ENCODE measurements around the gene BCL11B. TPM values are rescaled to one million over a fixed set of nuclear protein-coding genes. Genes with fewer than 3 reads are reported as not detected.

Gene BCL11B
- total RNA-seq, 4 donors from 2014 or later = 39.1 to 74.3 (median 51.7) TPM

DNA sequence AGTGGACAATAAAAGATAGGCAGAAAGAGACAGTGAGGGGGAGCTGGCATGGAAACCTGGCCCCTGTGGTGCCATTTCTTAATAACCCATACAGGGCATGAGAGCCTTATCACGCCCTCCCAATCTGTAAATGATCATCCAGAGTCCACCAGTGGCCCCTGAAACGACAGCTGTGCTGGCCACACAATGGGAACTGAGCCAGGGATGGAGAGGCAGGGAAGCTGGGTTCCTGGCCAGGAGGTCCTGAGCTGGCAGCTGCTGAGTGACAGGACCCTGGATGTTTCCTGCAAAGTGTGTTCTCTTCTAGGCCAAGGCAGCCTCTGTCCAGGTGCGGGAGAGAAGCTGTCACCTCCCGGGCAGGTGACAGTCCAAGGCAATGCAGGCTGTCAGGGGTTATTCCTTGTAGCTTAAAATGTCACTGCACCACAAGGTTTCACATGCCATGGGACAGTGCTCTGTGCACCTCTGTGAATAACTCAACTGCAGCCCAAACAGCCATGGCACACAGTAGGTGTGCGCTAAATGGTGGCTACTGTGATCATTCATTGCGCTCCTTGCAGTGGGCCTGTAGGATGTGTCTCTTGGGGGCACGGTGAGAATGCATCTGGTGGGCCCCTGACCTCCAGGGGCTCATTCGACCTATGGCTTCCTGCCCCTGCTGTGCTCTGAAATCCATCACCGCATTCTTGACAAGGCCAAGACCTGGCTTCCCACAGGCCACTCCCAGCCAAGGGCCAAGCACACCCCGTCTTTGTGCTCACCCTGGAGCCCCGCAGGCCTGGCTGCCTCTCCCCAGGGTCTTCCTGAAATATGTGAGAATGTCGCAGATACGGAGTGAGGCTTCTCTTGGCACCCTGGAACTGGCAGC lies 46.3 kb upstream of the BCL11B start:
- peak in 1 of 2 donors; percentile 79 for DNase-seq (ENCODE audit: low spot score in 2 of 2)
- intact Hi-C loops (cut with DNase I; ENCODE audit: low total_unique reads) = no loop called here
- 75 to 78% methylated on average over 13 of the region's 13 CpGs for WGBS, 2 donors
- TF ChIP-seq, protein P1, sequence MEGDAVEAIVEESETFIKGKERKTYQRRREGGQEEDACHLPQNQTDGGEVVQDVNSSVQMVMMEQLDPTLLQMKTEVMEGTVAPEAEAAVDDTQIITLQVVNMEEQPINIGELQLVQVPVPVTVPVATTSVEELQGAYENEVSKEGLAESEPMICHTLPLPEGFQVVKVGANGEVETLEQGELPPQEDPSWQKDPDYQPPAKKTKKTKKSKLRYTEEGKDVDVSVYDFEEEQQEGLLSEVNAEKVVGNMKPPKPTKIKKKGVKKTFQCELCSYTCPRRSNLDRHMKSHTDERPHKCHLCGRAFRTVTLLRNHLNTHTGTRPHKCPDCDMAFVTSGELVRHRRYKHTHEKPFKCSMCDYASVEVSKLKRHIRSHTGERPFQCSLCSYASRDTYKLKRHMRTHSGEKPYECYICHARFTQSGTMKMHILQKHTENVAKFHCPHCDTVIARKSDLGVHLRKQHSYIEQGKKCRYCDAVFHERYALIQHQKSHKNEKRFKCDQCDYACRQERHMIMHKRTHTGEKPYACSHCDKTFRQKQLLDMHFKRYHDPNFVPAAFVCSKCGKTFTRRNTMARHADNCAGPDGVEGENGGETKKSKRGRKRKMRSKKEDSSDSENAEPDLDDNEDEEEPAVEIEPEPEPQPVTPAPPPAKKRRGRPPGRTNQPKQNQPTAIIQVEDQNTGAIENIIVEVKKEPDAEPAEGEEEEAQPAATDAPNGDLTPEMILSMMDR (IDR thresholded peaks at IDR 0.05) = no peak
- TF ChIP-seq POLR2A (IDR thresholded peaks at IDR 0.05) = no peak
- no peak overlapping the region for H3K4me3 ChIP-seq (ENCODE audit: low read depth, poor library complexity, severe bottlenecking)

DNA sequence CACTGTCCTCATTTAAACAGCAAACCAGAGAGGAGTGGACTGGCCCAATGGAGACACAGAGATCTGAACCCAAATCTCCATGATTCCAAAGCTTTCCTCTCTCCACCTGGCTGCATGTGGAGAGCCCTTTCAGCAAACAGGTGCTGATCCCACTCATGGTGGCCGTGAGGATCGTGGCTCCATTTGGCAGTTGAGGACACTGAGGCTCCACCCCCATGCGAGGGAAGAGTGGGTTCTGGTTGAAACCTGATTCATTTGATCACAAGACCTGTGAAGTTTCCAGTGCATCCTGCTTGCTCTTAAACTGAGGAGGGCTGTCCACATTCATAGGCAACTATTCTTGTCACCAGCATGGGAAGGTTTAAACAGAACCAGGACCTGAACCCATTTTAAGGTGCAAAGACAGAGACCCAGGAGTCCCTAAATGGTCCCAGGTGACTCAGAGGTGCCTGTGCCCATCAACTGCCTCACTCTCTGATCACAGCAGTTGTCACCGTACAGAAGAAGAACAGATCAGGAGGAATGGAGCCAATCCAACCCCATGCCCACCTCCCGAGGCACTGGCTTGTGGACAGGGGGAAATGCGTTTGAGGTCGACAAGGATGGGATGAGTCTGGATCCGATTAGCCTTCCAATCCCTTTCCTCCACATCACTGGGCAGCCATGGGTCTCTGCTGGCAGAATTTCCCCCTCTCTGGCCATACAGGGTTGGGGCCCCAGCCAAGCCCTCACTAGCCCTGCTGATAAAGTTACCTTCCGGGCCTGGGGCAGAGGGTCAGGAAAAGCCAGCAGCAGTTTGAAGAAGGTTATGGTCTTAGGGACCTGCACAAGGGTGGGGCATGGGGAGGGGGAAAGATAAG lies 45.5 kb upstream of the BCL11B start:
- intact Hi-C loops (cut with DNase I; ENCODE audit: low total_unique reads) = no loop called here

DNA sequence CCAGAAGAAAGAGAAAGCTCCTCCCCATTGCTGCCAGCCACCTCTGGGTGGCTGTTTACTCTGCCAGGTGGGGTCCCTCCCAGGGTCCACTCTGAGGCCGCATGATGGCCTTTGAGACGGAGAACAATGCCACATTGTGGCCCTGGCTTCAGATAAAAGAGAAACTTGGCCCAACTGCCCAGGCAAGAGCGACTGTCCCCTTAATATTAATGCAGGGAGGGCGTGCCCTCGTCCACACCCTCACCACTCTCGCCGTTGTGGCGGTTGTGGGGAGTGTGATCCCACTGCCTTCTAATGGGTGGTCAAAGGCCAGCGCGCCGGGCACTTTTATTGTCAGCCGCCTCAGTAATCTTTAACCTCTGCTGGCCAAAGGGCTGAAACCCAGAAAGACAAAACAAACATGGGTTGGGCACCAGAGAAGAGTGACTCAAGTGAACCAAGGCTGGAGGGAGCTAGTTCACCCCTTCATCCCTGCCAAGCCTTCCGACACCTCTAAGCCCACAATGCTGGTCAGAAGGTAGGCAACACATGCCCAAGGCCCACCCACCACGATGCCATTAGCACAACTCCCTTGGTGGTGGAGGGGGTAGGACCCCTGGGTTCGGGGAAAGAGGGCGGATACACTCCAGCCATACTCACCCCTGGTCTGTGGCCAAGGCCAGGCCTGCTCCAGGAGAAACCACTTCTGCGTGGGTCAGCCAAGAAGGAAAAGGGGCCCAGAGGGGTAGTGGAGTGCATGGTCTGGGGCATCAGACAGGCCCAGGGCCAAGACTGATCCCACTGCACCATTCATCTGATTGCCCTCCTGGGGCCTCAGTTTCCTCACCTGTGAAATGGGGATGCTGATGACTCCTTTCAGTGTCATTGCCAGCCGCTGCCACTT lies 44.5 kb upstream of the BCL11B start:
- intact Hi-C loops (cut with DNase I; ENCODE audit: low total_unique reads) = no loop called here
- TF ChIP-seq, protein P1 (IDR thresholded peaks at IDR 0.05) = no peak
- no peak for TF ChIP-seq POLR2A (IDR thresholded peaks at IDR 0.05)

More for the DNA sequence above, 45.5 kb upstream of the BCL11B start:
- TF ChIP-seq POLR2A (IDR thresholded peaks at IDR 0.05) = no peak
- TF ChIP-seq, protein P1 (IDR thresholded peaks at IDR 0.05) = no peak
- no peak overlapping the region for H3K4me3 ChIP-seq (ENCODE audit: low read depth, poor library complexity, severe bottlenecking)
- WGBS, 2 donors = 71 to 77% methylated on average over 9 of the region's 9 CpGs
- DNase-seq (ENCODE audit: low spot score in 2 of 2) = peak in 1 of 2 donors; percentile 64

DNA sequence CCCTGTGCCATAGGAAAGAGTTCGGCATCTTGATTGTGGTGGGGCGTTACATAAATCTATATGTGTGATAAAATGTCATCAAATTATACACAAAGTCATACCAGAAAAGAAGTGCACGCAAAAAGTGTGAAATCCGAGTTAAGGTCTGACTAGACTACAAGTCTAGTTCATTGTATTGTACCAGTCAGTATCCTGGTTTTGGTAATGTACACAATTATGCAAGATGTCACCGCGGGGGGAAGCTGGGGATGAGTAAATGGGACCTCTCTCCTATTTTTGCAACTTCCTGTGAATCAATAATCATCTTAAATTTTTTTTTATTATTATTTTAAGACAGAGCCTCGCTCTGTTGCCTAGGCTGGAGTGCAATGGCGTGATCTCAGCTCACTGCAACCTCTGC lies 43.2 kb upstream of the BCL11B start:
- peak in 1 of 2 donors; percentile 9 for DNase-seq (ENCODE audit: low spot score in 2 of 2)
- no peak overlapping the region for H3K4me3 ChIP-seq (ENCODE audit: low read depth, poor library complexity, severe bottlenecking)
- intact Hi-C loops (cut with DNase I; ENCODE audit: low total_unique reads) = no loop called here
- WGBS, 2 donors = 81 to 84% methylated on average over 8 of the region's 8 CpGs
- TF ChIP-seq, protein P1 (IDR thresholded peaks at IDR 0.05) = no peak
- no peak for TF ChIP-seq POLR2A (IDR thresholded peaks at IDR 0.05)

More for the DNA sequence above, 44.5 kb upstream of the BCL11B start:
- peak in 1 of 2 donors; percentile 82 for DNase-seq (ENCODE audit: low spot score in 2 of 2)
- 82 to 87% methylated on average over 18 of the region's 18 CpGs for WGBS, 2 donors
- H3K4me3 ChIP-seq (ENCODE audit: low read depth, poor library complexity, severe bottlenecking) = no peak overlapping the region

DNA sequence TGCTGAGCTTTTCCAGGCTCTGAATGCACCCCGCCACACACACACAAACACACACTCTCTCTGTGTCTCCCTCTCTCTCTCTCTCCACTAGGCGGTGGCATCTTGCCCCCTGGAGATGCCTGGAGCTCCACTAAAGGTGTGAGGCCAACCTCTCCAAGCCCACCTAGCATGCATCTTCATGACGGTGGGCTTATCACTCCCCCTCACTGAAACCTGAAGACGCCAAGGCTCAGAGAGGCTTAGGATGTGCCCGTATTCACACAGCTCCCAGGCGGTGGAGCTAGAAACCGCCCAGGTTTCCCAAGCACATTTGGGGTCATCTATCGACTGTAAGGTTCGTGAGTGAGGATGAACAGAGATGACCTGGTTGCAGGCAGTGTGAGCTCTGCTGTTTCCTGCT lies 42.6 kb upstream of the BCL11B start:
- no peak for TF ChIP-seq POLR2A (IDR thresholded peaks at IDR 0.05)
- TF ChIP-seq, protein P1 (IDR thresholded peaks at IDR 0.05) = no peak
- DNase-seq (ENCODE audit: low spot score in 2 of 2) = peak in 1 of 2 donors; percentile 69
- intact Hi-C loops (cut with DNase I; ENCODE audit: low total_unique reads) = no loop called here
- H3K4me3 ChIP-seq (ENCODE audit: low read depth, poor library complexity, severe bottlenecking) = no peak overlapping the region
- 78 to 83% methylated on average over 9 of the region's 9 CpGs for WGBS, 2 donors
